Prostate gland (tissue), 2 donors: ENCODE results near the gene ERGIC3. TPM values are rescaled to one million over a fixed set of nuclear protein-coding genes. Genes with fewer than 3 reads are reported as not detected.

Experiments
- DNase-seq: peaks from one replicate; pipeline ENCODE4 v3.0.0-alpha.2; 2019; ENCODE audit warnings: low spot score
- H3K27ac ChIP-seq, 2 donors: fragments of 200-600 bp; sonication (generic); 2 replicates each; pipeline ENCODE4 v1.5.1; 2017 to 2019
- H3K27me3 ChIP-seq: fragments of 200-600 bp; sonication (generic); replicated peaks from 2 replicates; pipeline ENCODE4 v1.5.1; 2019; ENCODE audit not compliant: insufficient read depth
- H3K36me3 ChIP-seq, 2 donors: fragments of 200-600 bp; sonication (generic); 1 replicate in 1 of 2; 2 replicates in 1 of 2; pipeline versions ENCODE4 v1.5.1 to v1.8.1; 2017 to 2019
- H3K4me1 ChIP-seq: fragments of 200-600 bp; sonication (generic); replicated peaks from 2 replicates; pipeline ENCODE4 v1.5.1; 2019
- H3K4me3 ChIP-seq, 2 donors: fragments of 200-600 bp; sonication (generic); 2 replicates each; pipeline ENCODE4 v1.5.1; 2017 to 2019
- H3K9me3 ChIP-seq: fragments of 200-600 bp; sonication (generic); 2 replicates; pipeline ENCODE4 v1.5.1; 2017
- CTCF ChIP-seq, 4 experiments: fragments of 200-600 bp in 2 of 4; fragments of 450-650 bp in 2 of 4; sonication (generic) in 2 of 4; IDR thresholded peaks; 1 replicate in 3 of 4; 2 replicates in 1 of 4; pipeline ENCODE4 v1.5.1; 2016 to 2019; ENCODE audit warnings: antibody characterized with exemption in 4 of 4, mild to moderate bottlenecking in 2 of 4, moderate library complexity in 2 of 4
- POLR2A ChIP-seq: fragments of 450-650 bp; IDR thresholded peaks from one replicate; pipeline ENCODE4 v1.6.1; 2016; ENCODE audit warnings: antibody characterized with exemption, mild to moderate bottlenecking
- POLR2AphosphoS5 ChIP-seq: sonication (generic); formaldehyde crosslinking; IDR thresholded peaks from one replicate; pipeline ENCODE4 v1.6.1; 2017; ENCODE audit warnings: antibody characterized with exemption
- WGBS: methylation state at CpG from one replicate; pipeline ENCODE4 v1.1.5; 2018; 5-methylcytosine and 5-hydroxymethylcytosine counted together
- intact Hi-C: fragments of 100-400 bp; cut with DNase I; formaldehyde crosslinking; loops from one replicate; pipeline ENCODE4 v1.14.2; 2022
- total RNA-seq, 2 donors: library from RNA; depleted of rRNA; stranded (reverse); fragments of >200 nt; gene quantifications; one replicate each; pipeline ENCODE4 v1.1.0, GENCODE V29; 2016

ERGIC3 gene
- total RNA-seq, 2 donors from 2014 or later, result 277 to 282 TPM

DNA sequence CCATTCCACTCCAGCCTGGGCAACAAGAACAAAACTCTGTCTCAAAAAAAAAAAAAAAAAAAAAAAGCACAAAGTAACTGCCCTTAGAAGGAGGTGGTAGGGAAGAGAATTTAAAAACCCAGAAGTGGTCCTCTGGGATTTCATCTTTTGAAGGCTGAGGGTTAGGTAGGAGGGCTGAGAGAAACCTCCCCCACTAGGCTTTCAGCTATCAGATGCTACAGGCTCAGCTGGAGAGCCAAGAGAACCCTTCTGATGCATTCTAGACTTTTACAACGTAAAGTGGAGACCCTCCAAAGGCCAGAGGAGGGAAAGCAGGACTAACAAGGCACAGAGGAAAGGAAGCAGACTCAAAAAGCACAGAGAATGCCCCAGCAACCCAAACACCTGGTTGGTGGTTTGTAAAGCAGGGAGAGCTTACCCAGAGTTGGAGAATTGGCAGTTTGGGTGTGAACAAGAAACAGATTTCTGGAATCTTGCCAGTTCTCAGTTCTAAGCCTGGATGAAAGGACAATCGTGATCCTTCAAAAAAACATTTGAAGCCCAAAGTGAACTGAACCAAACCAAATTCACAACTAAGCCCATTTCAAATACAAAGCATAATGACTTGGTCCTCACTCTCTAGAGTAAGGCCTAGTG, 50.6 kb downstream of the ERGIC3 start:
- Histone ChIP-seq H3K4me1 (no peaks in the 10 kb centered on the region), H3K27me3 (no peaks in the 10 kb centered on the region), H3K4me3 (no peak overlapping the region), H3K9me3 (no peaks in the 10 kb centered on the region), H3K36me3 (no peaks in the 10 kb centered on the region), H3K27ac (no peak overlapping the region)
- TF ChIP-seq POLR2A (no peak), CTCF (IDR thresholded peaks at IDR 0.05) (no peak), POLR2AphosphoS5 (no peak)
- intact Hi-C loops, result no loop called here
- 56% methylated on average over 2 of the region's 2 CpGs for WGBS
- DNase-seq, result no peak

- Histone ChIP-seq H3K4me3 (no peak overlapping the region), H3K9me3 (no peaks in the 10 kb centered on the region), H3K27ac (no peak overlapping the region), H3K27me3 (no peaks in the 10 kb centered on the region), H3K36me3 (no peaks in the 10 kb centered on the region), H3K4me1 (no peaks in the 10 kb centered on the region)
- 90% methylated on average over 17 of the region's 17 CpGs for WGBS
- TF ChIP-seq POLR2AphosphoS5 (no peak), POLR2A (no peak), CTCF (IDR thresholded peaks at IDR 0.05) (no peak)
- intact Hi-C loops, result no loop called here
- DNase-seq, result no peak
These were observed 53.6 kb downstream of the ERGIC3 start for GRCh38 chr20:35595456-35595855.

- H3K4me1 ChIP-seq, result no peaks in the 10 kb centered on the region
- no peak overlapping the region for H3K27ac ChIP-seq
- H3K4me3 ChIP-seq, result no peak overlapping the region
- WGBS, result 65% methylated on average over 7 of the region's 7 CpGs
- intact Hi-C loops, result no loop called here
- DNase-seq, result no peak
- no peaks in the 10 kb centered on the region for H3K27me3 ChIP-seq
- no peaks in the 10 kb centered on the region for H3K9me3 ChIP-seq
- TF ChIP-seq POLR2AphosphoS5 (no peak), POLR2A (no peak), CTCF (IDR thresholded peaks at IDR 0.05) (no peak)
- H3K36me3 ChIP-seq, result no peaks in the 10 kb centered on the region
These were observed 54.0 kb downstream of the ERGIC3 start for GRCh38 chr20:35595901-35596300.

DNA sequence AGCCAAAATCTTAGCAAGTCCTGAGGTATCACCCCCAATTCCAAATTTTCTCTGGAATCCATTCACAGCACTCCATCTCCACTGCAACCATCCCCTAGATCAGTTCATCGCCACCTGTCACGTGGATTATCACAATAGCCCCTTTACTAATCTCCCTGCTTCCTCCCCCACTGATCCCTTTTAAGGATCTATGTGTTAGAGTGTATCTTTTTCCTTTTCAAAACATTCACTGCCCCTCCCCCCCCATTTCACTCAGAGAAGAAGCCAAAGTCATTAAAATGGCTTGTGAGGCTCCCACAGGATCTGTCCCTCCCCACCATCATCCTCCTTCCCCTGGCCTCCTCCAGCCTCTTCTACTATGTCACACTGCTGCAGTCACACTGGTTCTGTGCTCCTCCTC, 55.3 kb downstream of the ERGIC3 start:
- intact Hi-C loops, result no loop called here
- H3K4me1 ChIP-seq, result no peaks in the 10 kb centered on the region

More for the DNA sequence above, 55.3 kb downstream of the ERGIC3 start:
- Histone ChIP-seq H3K36me3 (no peaks in the 10 kb centered on the region), H3K9me3 (no peaks in the 10 kb centered on the region), H3K27ac (no peak overlapping the region), H3K4me3 (no peak overlapping the region), H3K27me3 (no peaks in the 10 kb centered on the region)
- DNase-seq, result no peak
- WGBS, result 97% methylated on average over 2 of the region's 2 CpGs
- TF ChIP-seq POLR2A (no peak), CTCF (IDR thresholded peaks at IDR 0.05) (no peak), POLR2AphosphoS5 (no peak)
